CD4-positive, alpha-beta T cell treated with Interleukin-17A for 4 hours (primary cell): ENCODE data around the gene R3HDM2.

Source experiments
- DNase-seq: peaks from one replicate; pipeline ENCODE4 v3.0.0-alpha.2; 2020; ENCODE audit warnings: mixed read lengths

The R3HDM2 gene

GRCh38 chr12:57430931-57431566 is at the start of gene R3HDM2:
Gene R3HDM2 (minus strand): TSS chr12:57431043. CDS start chr12:57310428, 120,615 bp downstream.
- peak; percentile 97 for DNase-seq

- peak; percentile 66 for DNase-seq
Observed at GRCh38 chr12:57479376-57480115, 48.7 kb upstream of the R3HDM2 start, which contains the start of gene ARHGAP9. Gene ARHGAP9 (minus strand): TSS chr12:57479866. CDS start chr12:57479406, 460 bp downstream.

GRCh38 chr12:57479043-57479375 is 48.2 kb upstream of the R3HDM2 start:
- DNase-seq = no peak

GRCh38 chr12:57477710-57478681 is 47.2 kb upstream of the R3HDM2 start:
- DNase-seq = peak; percentile 70

- peak; percentile 41 for DNase-seq
Observed at GRCh38 chr12:57476993-57477709, 46.3 kb upstream of the R3HDM2 start.

- peak; percentile 79 for DNase-seq
Observed at GRCh38 chr12:57476162-57476992, 45.5 kb upstream of the R3HDM2 start.

- DNase-seq = no peak
Observed at GRCh38 chr12:57475271-57476161, 44.7 kb upstream of the R3HDM2 start.

- no peak for DNase-seq
Observed at GRCh38 chr12:57474862-57475261, 44.0 kb upstream of the R3HDM2 start.

- no peak for DNase-seq
Observed at GRCh38 chr12:57474430-57474829, 43.6 kb upstream of the R3HDM2 start.

- DNase-seq = no peak
Observed at GRCh38 chr12:57473886-57474285, 43.0 kb upstream of the R3HDM2 start.

GRCh38 chr12:57473392-57473791 is 42.5 kb upstream of the R3HDM2 start:
- no peak for DNase-seq

- DNase-seq = no peak
Observed at GRCh38 chr12:57472391-57472790, 41.5 kb upstream of the R3HDM2 start.

- DNase-seq = no peak
Observed at GRCh38 chr12:57471661-57472060, 40.8 kb upstream of the R3HDM2 start.

- DNase-seq = no peak
Observed at GRCh38 chr12:57470970-57471656, 40.3 kb upstream of the R3HDM2 start.

GRCh38 chr12:57470286-57470969 is 39.6 kb upstream of the R3HDM2 start:
- no peak for DNase-seq

- DNase-seq = no peak
Observed at GRCh38 chr12:57469296-57470164, 38.7 kb upstream of the R3HDM2 start.

- DNase-seq = no peak
Observed at GRCh38 chr12:57467915-57468314, 37.1 kb upstream of the R3HDM2 start.

GRCh38 chr12:57467212-57467874 is 36.5 kb upstream of the R3HDM2 start:
- no peak for DNase-seq
